Hair follicle dermal papilla cell (primary cell): ENCODE results near the gene NEUROD1. TPM values are rescaled to one million over a fixed set of nuclear protein-coding genes. Genes with fewer than 3 reads are reported as not detected.

Source experiments
- total RNA-seq: library from RNA; depleted of rRNA; stranded (reverse); fragments of >200 nt; gene quantifications from 2 replicates; pipeline ENCODE4 v1.2.3, GENCODE V29; 2012

NEUROD1 gene
- total RNA-seq: not detected in 2 replicates

DNA sequence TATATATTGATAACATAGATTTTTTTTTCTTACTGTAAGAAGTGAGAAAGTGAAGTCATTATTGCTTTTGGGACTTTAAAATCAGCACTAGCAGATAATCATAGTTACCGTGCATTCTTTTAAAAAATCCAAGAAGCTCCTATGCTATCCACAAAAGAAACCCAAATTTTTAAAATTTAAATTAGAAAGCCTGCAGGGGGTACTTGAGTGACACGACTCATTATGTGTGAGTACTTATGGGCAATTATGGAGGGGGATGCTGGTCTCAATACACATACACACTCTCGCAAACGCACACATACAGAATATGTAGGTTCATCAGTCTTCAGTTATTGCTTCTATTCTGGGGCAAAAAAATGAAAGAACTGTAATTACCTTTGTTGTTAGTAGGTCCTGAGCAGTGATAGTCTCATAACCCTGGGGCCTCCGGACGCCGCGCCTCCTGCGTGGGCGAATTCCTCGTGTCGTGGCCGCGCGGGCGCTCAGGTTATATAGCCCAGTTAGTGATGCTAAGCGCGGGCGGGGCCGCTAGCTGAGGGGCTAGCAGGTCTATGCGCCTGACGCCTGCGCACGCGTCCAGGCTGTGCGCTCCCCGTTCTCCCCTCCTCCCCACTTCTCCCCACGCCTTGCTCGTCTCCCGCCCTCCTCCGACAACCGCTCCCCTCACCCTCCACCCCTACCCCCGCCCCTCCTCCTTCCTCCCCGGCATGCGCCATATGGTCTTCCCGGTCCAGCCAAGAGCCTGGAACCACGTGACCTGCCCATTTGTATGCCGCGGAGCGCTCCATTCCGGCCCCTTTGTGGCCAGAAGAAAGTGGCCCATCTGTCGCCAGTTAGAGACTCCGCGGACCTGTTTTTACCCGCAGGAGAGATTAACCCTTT, at the start of gene NEUROD1:
TSS of gene NEUROD1 (minus strand) at position 463 of the 882 bp plus-strand sequence. CDS start 1,657 bp downstream, outside the sequence.

DNA sequence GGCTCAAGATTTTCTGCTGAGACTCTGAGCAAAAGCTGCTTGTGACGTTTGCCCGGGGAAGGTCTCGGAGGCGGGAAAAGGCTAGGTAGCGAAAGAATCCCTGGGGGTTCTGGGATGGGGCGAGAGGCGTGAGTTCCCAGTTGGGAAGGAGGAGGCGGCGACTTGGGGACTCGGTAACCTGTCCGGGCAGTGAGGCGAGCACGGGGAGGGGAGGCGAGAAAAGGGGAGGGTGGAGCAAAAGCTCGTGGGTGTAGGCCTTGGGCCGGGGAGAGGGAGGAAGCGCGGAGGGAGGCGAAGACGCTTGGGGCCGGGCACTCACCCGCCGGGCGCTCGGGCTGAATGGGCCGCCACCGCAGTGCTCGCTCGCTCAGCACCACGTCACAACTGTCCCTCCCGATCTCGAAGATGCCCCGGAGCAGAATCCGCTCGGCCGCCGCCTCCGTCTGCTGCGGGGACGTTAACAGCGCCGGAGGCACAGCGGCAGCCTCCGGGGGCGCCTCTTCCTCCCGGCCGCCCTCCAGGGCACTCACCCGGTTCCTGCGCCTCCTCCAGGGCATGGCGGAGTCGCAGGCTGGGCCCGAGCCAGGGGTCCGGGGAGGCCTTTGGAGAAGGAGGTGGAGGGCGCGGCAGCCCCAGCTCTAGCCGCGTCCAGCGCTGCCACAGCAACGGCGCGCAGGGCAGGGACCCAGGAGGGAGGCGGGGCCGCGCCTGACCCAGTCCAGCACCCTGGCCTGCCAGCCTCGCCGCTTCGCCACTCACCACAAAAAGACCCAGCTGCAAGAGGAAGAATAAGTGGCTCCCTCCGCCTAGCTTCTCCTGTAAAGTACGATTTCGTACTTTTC, 23.6 kb downstream of the NEUROD1 start, which contains the start of gene CERKL:
TSS of gene CERKL (minus strand) at position 656 of the 842 bp plus-strand sequence. CDS start at position 557, 99 bp downstream.

Other genes starting within 250 kb of the NEUROD1 start
- gene ITGA4, start 223.1 kb downstream of the NEUROD1 start, total RNA-seq: 60.7 and 79.2 TPM in 2 replicates
- under 0.01 TPM in 1 of 2 replicates, not detected in the other for gene CERKL, start 23.4 kb downstream of the NEUROD1 start, total RNA-seq
- gene ITPRID2, start 211.2 kb upstream of the NEUROD1 start, total RNA-seq: 96.2 and 101 TPM in 2 replicates